HEK293 (cell line): Measurements from ENCODE around the gene PRKCQ.

Experiments used
- CTCF ChIA-PET: fragments of 350-600 bp; formaldehyde crosslinking; extraction: SDS; loops from one replicate; lab custom pipeline; 2021; ENCODE audit warnings: antibody characterized with exemption; lab: Yijun Ruan, JAX
- POLR2A ChIA-PET: fragments of 300-600 bp; formaldehyde crosslinking; extraction: SDS; loops from one replicate; lab custom pipeline; 2020; ENCODE audit warnings: antibody characterized with exemption, inconsistent platforms; lab: Yijun Ruan, JAX
- H3K27ac ChIP-seq: fragments of 200-500 bp; sonication (Bioruptor generic); 2 replicates; pipeline ENCODE4 v1.5.1; 2014; ENCODE audit warnings: low read depth, low read length, control low read depth, inconsistent platforms; ENCODE audit errors: extremely low read depth
- H3K36me3 ChIP-seq, 2 experiments: fragments of 200-500 bp in 1 of 2; sonication (Bioruptor generic) in 1 of 2; 1 replicate in 1 of 2; 2 replicates in 1 of 2; pipeline ENCODE4 v1.5.1; 2014 to 2017; ENCODE audit warnings: inconsistent platforms in 2 of 2, low read length in 2 of 2; ENCODE audit not compliant: control insufficient read depth in 2 of 2, insufficient read depth in 1 of 2
- H3K4me1 ChIP-seq: fragments of 200-500 bp; sonication (Bioruptor generic); 2 replicates; pipeline ENCODE4 v1.5.1; 2014; ENCODE audit warnings: mild to moderate bottlenecking, low read length, inconsistent platforms; ENCODE audit not compliant: control insufficient read depth, insufficient read depth
- H3K4me3 ChIP-seq: 2 replicates; pipeline ENCODE4 v1.5.1; 2011; ENCODE audit warnings: low read depth, mild to moderate bottlenecking, control low read depth, low read length, moderate library complexity
- H3K9me3 ChIP-seq: fragments of 200-500 bp; sonication (Bioruptor generic); 2 replicates; pipeline ENCODE4 v1.5.1; 2014; ENCODE audit warnings: low read depth, low read length, inconsistent platforms; ENCODE audit not compliant: control insufficient read depth, insufficient read depth
- EGR2 ChIP-seq: fragments of 450-650 bp; formaldehyde crosslinking; IDR thresholded peaks from 2 replicates; pipeline ENCODE4 v1.5.1; 2016; ENCODE audit warnings: low read depth, missing biosample characterization, missing genetic modification characterization
- IKZF3 ChIP-seq: fragments of 450-650 bp; IDR thresholded peaks from 2 replicates; pipeline ENCODE4 v1.5.0; 2018; ENCODE audit warnings: missing biosample characterization, mild to moderate bottlenecking, missing genetic modification characterization, moderate library complexity
- KLF9 ChIP-seq: fragments of 450-650 bp; formaldehyde crosslinking; IDR thresholded peaks from 2 replicates; pipeline ENCODE4 v1.5.1; 2016; ENCODE audit warnings: missing biosample characterization, missing genetic modification characterization, low read depth
- OSR2 ChIP-seq: fragments of 450-650 bp; formaldehyde crosslinking; IDR thresholded peaks from 2 replicates; pipeline ENCODE4 v1.5.1; 2016; ENCODE audit warnings: missing biosample characterization, missing genetic modification characterization
- SETDB1 ChIP-seq: IDR thresholded peaks from one replicate; pipeline ENCODE4 v1.6.1; 2017; ENCODE audit warnings: mild to moderate bottlenecking, low read length, moderate library complexity, mixed read lengths; ENCODE audit not compliant: insufficient read length
- SP7 ChIP-seq: fragments of 450-650 bp; formaldehyde crosslinking; IDR thresholded peaks from 2 replicates; pipeline ENCODE4 v1.5.1; 2016; ENCODE audit warnings: missing biosample characterization, missing genetic modification characterization
- YY1 ChIP-seq: fragments of 450-650 bp; formaldehyde crosslinking; IDR thresholded peaks from 2 replicates; pipeline ENCODE4 v1.5.1; 2018; ENCODE audit warnings: missing biosample characterization, missing genetic modification characterization
- ZBTB17 ChIP-seq: fragments of 450-650 bp; formaldehyde crosslinking; IDR thresholded peaks from 2 replicates; pipeline ENCODE4 v1.5.1; 2016; ENCODE audit warnings: missing biosample characterization, missing genetic modification characterization
- ZBTB20 ChIP-seq: fragments of 450-650 bp; formaldehyde crosslinking; IDR thresholded peaks from 2 replicates; pipeline ENCODE4 v1.5.1; 2016; ENCODE audit warnings: missing biosample characterization, missing genetic modification characterization
- ZBTB8A ChIP-seq: fragments of 450-650 bp; formaldehyde crosslinking; IDR thresholded peaks from 2 replicates; pipeline ENCODE4 v1.5.1; 2016; ENCODE audit warnings: missing biosample characterization, missing genetic modification characterization
- ZFP37 ChIP-seq: fragments of 450-650 bp; formaldehyde crosslinking; IDR thresholded peaks from 2 replicates; pipeline ENCODE4 v1.5.1; 2016; ENCODE audit warnings: missing biosample characterization, missing genetic modification characterization
- ZFP69B ChIP-seq: fragments of 450-650 bp; formaldehyde crosslinking; IDR thresholded peaks from 2 replicates; pipeline ENCODE4 v1.5.1; 2016; ENCODE audit warnings: missing biosample characterization, missing genetic modification characterization
- ZNF10 ChIP-seq: fragments of 450-650 bp; formaldehyde crosslinking; IDR thresholded peaks from 2 replicates; pipeline ENCODE4 v1.5.1; 2017; ENCODE audit warnings: missing biosample characterization, missing genetic modification characterization
- ZNF114 ChIP-seq: fragments of 450-650 bp; formaldehyde crosslinking; IDR thresholded peaks from 2 replicates; pipeline ENCODE4 v1.5.0; 2017; ENCODE audit warnings: missing biosample characterization, missing genetic modification characterization
- ZNF184 ChIP-seq: fragments of 450-650 bp; IDR thresholded peaks from 2 replicates; pipeline ENCODE4 v1.5.1; 2018; ENCODE audit warnings: missing biosample characterization, mild to moderate bottlenecking, missing genetic modification characterization
- ZNF2 ChIP-seq: fragments of 450-650 bp; formaldehyde crosslinking; IDR thresholded peaks from 2 replicates; pipeline ENCODE4 v1.5.1; 2016; ENCODE audit warnings: missing biosample characterization, missing genetic modification characterization
- ZNF362 ChIP-seq: fragments of 450-650 bp; formaldehyde crosslinking; IDR thresholded peaks from 2 replicates; pipeline ENCODE4 v1.5.1; 2016; ENCODE audit warnings: missing biosample characterization, missing genetic modification characterization
- ZNF366 ChIP-seq: fragments of 450-650 bp; formaldehyde crosslinking; conservative IDR thresholded peaks from 2 replicates; pipeline ENCODE4 v1.5.1; 2016; ENCODE audit warnings: missing biosample characterization, missing genetic modification characterization
- ZNF394 ChIP-seq: fragments of 450-650 bp; formaldehyde crosslinking; IDR thresholded peaks from 2 replicates; pipeline ENCODE4 v1.5.1; 2016; ENCODE audit warnings: missing biosample characterization, missing genetic modification characterization, mild to moderate bottlenecking, moderate library complexity, borderline replicate concordance
- ZNF404 ChIP-seq: fragments of 450-650 bp; formaldehyde crosslinking; IDR thresholded peaks from 2 replicates; pipeline ENCODE4 v1.5.1; 2017; ENCODE audit warnings: missing biosample characterization, missing genetic modification characterization
- ZNF473 ChIP-seq: fragments of 450-650 bp; formaldehyde crosslinking; IDR thresholded peaks from 2 replicates; pipeline ENCODE4 v1.5.1; 2017; ENCODE audit warnings: missing biosample characterization, missing genetic modification characterization
- ZNF501 ChIP-seq: fragments of 450-650 bp; formaldehyde crosslinking; IDR thresholded peaks from 2 replicates; pipeline ENCODE4 v1.5.1; 2016; ENCODE audit warnings: missing biosample characterization, missing genetic modification characterization
- ZNF561 ChIP-seq: fragments of 450-650 bp; IDR thresholded peaks from 2 replicates; pipeline ENCODE4 v1.5.1; 2018; ENCODE audit warnings: missing biosample characterization, missing genetic modification characterization, borderline replicate concordance
- ZNF600 ChIP-seq: fragments of 450-650 bp; formaldehyde crosslinking; IDR thresholded peaks from 2 replicates; pipeline ENCODE4 v1.5.1; 2016; ENCODE audit warnings: missing biosample characterization, missing genetic modification characterization
- ZNF610 ChIP-seq: fragments of 450-650 bp; formaldehyde crosslinking; IDR thresholded peaks from 2 replicates; pipeline ENCODE4 v1.5.1; 2016; ENCODE audit warnings: missing biosample characterization, missing genetic modification characterization, borderline replicate concordance
- ZNF629 ChIP-seq: fragments of 450-650 bp; formaldehyde crosslinking; IDR thresholded peaks from 2 replicates; pipeline ENCODE4 v1.5.1; 2017; ENCODE audit warnings: missing biosample characterization, missing genetic modification characterization
- ZNF639 ChIP-seq: fragments of 450-650 bp; formaldehyde crosslinking; IDR thresholded peaks from 2 replicates; pipeline ENCODE4 v1.5.1; 2016; ENCODE audit warnings: missing biosample characterization, missing genetic modification characterization
- ZNF654 ChIP-seq: fragments of 450-650 bp; formaldehyde crosslinking; IDR thresholded peaks from 2 replicates; pipeline ENCODE4 v1.5.1; 2016; ENCODE audit warnings: low read depth, missing biosample characterization, missing genetic modification characterization
- ZNF76 ChIP-seq: fragments of 450-650 bp; formaldehyde crosslinking; IDR thresholded peaks from 2 replicates; pipeline ENCODE4; 2016; ENCODE audit warnings: low read depth, missing biosample characterization, missing genetic modification characterization, borderline replicate concordance
- ZSCAN23 ChIP-seq: fragments of 450-650 bp; formaldehyde crosslinking; IDR thresholded peaks from 2 replicates; pipeline ENCODE4 v1.5.1; 2016; ENCODE audit warnings: missing biosample characterization, missing genetic modification characterization
- ZSCAN30 ChIP-seq: fragments of 450-650 bp; IDR thresholded peaks from 2 replicates; pipeline ENCODE4 v1.5.1; 2018; ENCODE audit warnings: missing biosample characterization, mild to moderate bottlenecking, missing genetic modification characterization, moderate library complexity
- ZXDB ChIP-seq: fragments of 450-650 bp; formaldehyde crosslinking; IDR thresholded peaks from 2 replicates; pipeline ENCODE4 v1.5.1; 2016; ENCODE audit warnings: missing biosample characterization, missing genetic modification characterization
- TF ChIP-seq, protein P1 (sequence below): fragments of 450-650 bp; formaldehyde crosslinking; IDR thresholded peaks from 2 replicates; pipeline ENCODE4 v1.5.1; 2016; ENCODE audit warnings: missing biosample characterization, missing genetic modification characterization
- TF ChIP-seq, protein P2 (sequence below): fragments of 450-650 bp; formaldehyde crosslinking; IDR thresholded peaks from 2 replicates; pipeline ENCODE4 v1.5.1; 2016; ENCODE audit warnings: missing biosample characterization, missing genetic modification characterization

PRKCQ gene

DNA sequence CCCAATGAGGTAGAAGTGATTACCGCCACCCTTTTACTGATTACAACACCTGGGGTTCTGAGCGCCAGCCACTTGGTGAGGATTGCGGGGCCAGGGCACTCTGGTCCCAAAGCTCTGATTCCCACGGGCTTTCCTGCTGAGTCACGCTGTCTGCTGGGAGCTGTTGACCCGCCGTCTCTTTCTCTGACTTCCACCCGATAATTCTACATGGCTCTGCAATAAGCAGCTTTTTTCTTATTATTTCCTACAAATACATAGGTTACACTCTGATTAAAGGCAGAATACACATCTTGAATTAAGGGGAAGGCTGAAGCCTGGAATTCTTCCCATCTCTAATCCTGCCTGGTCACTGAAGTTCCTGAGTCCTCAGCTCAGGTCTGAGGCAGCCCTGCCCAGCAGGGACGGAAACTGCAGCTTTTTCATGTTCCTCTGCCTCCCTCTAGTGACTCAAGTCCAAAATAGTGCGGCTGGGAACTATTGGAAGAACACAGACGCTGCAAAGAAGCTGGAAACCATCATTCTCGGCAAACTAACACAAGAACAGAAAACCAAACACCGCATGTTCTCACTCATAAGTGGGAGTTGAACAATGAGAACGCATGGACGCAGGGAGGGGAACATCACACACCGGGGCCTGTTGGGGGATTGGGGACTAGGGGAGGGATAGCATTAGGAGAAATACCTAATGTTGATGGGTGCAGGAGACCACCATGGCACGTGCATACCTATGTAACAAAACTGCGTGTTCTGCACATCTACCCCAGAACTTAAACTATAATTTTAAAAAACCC, 178.3 kb downstream of the PRKCQ start:
- Histone ChIP-seq H3K4me3 (peak overlapping the region; percentile 29; the same call in 1 of the 2 replicates), H3K4me1 (no peaks in the 10 kb centered on the region), H3K36me3 (no peaks in the 10 kb centered on the region), H3K9me3 (no peaks in the 10 kb centered on the region), H3K27ac (no peak overlapping the region)
- ChIA-PET POLR2A (interaction anchor here (0.6 to 5.8 kb wide), 7 partner anchors 104 to 512 kb away, joined by 3 to 92 read pairs (median 4); partner anchors contain the start of genes ANKRD16, FBH1 and PFKFB3), CTCF (interaction anchor here (0.6 to 5.5 kb wide), 62 partner anchors 8 to 1268 kb away, joined by 3 to 84 read pairs (median 4); partner anchors contain the start of gene PFKFB3)
- TF ChIP-seq ZFP37 (tag by site-specific recombination) (peak; percentile 74; the same call in 1 of the 2 replicates), ZBTB8A (peak; percentile 85), ZSCAN23 (tag by site-specific recombination) (no peak), ZNF366 (tag by site-specific recombination) (0 out of 2 replicates have a peak, but pooled peaks have one; percentile 16), ZNF184 (tag by site-specific recombination) (0 out of 2 replicates have a peak, but pooled peaks have one; percentile 40), ZNF610 (tag by site-specific recombination) (no peak), KLF9 (tag by site-specific recombination) (no peak), IKZF3 (tag by site-specific recombination) (peak; percentile 49; the same call in 1 of the 2 replicates), SETDB1 (no peak), ZBTB17 (peak; percentile 92), EGR2 (tag by site-specific recombination) (no peak), ZNF76 (tag by site-specific recombination) (peak; percentile 31; the same call in 1 of the 2 replicates), ZNF629 (peak; percentile 50; the same call in 1 of the 2 replicates), ZSCAN30 (peak; percentile 76; the same call in 1 of the 2 replicates), ZNF10 (tag by site-specific recombination) (0 out of 2 replicates have a peak, but pooled peaks have one; percentile 21), ZNF600 (tag by site-specific recombination) (peak; percentile 69), ZNF501 (tag by site-specific recombination) (0 out of 2 replicates have a peak, but pooled peaks have one; percentile 38), ZNF114 (no peak), YY1 (tag by site-specific recombination) (no peak), ZNF561 (0 out of 2 replicates have a peak, but pooled peaks have one; percentile 26), OSR2 (tag by site-specific recombination) (no peak), ZNF654 (tag by site-specific recombination) (peak; percentile 100), ZBTB20 (peak; percentile 26; the same call in 1 of the 2 replicates), ZNF362 (no peak), ZNF473 (tag by site-specific recombination) (no peak), ZNF404 (tag by site-specific recombination) (no peak), ZNF394 (tag by site-specific recombination) (peak; percentile 54), ZNF639 (tag by site-specific recombination) (peak; percentile 59; the same call in 1 of the 2 replicates), ZNF2 (0 out of 2 replicates have a peak, but pooled peaks have one; percentile 56), SP7 (peak; percentile 40; the same call in 1 of the 2 replicates), ZFP69B (tag by site-specific recombination) (0 out of 2 replicates have a peak, but pooled peaks have one; percentile 11), ZXDB (peak; percentile 36; the same call in 1 of the 2 replicates)
- TF ChIP-seq, protein P1, sequence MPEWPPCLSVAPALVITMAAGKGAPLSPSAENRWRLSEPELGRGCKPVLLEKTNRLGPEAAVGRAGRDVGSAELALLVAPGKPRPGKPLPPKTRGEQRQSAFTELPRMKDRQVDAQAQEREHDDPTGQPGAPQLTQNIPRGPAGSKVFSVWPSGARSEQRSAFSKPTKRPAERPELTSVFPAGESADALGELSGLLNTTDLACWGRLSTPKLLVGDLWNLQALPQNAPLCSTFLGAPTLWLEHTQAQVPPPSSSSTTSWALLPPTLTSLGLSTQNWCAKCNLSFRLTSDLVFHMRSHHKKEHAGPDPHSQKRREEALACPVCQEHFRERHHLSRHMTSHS (tag by site-specific recombination): no peak
- TF ChIP-seq, protein P2, sequence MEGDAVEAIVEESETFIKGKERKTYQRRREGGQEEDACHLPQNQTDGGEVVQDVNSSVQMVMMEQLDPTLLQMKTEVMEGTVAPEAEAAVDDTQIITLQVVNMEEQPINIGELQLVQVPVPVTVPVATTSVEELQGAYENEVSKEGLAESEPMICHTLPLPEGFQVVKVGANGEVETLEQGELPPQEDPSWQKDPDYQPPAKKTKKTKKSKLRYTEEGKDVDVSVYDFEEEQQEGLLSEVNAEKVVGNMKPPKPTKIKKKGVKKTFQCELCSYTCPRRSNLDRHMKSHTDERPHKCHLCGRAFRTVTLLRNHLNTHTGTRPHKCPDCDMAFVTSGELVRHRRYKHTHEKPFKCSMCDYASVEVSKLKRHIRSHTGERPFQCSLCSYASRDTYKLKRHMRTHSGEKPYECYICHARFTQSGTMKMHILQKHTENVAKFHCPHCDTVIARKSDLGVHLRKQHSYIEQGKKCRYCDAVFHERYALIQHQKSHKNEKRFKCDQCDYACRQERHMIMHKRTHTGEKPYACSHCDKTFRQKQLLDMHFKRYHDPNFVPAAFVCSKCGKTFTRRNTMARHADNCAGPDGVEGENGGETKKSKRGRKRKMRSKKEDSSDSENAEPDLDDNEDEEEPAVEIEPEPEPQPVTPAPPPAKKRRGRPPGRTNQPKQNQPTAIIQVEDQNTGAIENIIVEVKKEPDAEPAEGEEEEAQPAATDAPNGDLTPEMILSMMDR (tag by site-specific recombination): peak; percentile 74
